Panc1 (cell line): ENCODE measurements around the gene GPR107.

Experiments
- POLR2AphosphoS5 ChIP-seq: IDR thresholded peaks from 2 replicates; pipeline ENCODE4 v1.6.1; 2012; ENCODE audit warnings: mild to moderate bottlenecking, low read depth, low read length, moderate library complexity
- TF ChIP-seq, protein P1 (sequence below): fragments of 450-650 bp; IDR thresholded peaks from 2 replicates; pipeline ENCODE4 v1.5.1; 2017; ENCODE audit warnings: mild to moderate bottlenecking

DNA sequence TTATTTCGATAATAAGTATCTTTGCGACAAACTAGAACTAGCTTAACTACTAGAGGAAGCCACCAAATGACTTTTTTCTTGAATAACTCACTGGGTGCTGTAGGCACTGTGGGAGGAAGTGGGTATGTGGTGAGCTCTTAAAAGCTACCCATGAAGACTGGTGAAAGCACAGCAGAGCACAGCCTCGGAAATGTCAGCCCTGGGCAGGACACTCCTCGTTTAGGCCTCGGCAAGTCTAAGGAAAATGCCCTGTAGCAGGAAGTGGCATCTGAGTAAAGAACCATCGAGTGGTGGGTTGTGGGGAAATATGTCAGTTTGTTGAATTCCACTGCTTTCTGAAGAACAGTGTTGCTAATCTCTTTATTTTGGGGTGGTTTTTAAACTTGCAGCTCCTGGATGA, 74.5 kb downstream of the GPR107 start:
- TF ChIP-seq, protein P1, sequence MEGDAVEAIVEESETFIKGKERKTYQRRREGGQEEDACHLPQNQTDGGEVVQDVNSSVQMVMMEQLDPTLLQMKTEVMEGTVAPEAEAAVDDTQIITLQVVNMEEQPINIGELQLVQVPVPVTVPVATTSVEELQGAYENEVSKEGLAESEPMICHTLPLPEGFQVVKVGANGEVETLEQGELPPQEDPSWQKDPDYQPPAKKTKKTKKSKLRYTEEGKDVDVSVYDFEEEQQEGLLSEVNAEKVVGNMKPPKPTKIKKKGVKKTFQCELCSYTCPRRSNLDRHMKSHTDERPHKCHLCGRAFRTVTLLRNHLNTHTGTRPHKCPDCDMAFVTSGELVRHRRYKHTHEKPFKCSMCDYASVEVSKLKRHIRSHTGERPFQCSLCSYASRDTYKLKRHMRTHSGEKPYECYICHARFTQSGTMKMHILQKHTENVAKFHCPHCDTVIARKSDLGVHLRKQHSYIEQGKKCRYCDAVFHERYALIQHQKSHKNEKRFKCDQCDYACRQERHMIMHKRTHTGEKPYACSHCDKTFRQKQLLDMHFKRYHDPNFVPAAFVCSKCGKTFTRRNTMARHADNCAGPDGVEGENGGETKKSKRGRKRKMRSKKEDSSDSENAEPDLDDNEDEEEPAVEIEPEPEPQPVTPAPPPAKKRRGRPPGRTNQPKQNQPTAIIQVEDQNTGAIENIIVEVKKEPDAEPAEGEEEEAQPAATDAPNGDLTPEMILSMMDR: no peak
- no peak for TF ChIP-seq POLR2AphosphoS5
